IMR-90 (cell line): ENCODE results near the gene HUNK. TPM values are rescaled to one million over a fixed set of nuclear protein-coding genes. Genes with fewer than 3 reads are reported as not detected.

Experiments used
- ATAC-seq: fragments of 200-7000 bp; cut with Tn5 transposase; 2 replicates; pipeline ENCODE4 v1.9.1; 2020; ENCODE audit warnings: low read depth, mild to moderate bottlenecking, moderate library complexity
- BruUV-seq: library from RNA; stranded (reverse); fragments of 400-500 nt; replicated peaks from 2 replicates; lab custom pipeline; 2021; lab: Mats Ljungman, UMichigan
- CTCF ChIA-PET: fragments of 300-600 bp; formaldehyde crosslinking; extraction: SDS; loops from one replicate; lab custom pipeline; 2021; ENCODE audit warnings: antibody characterized with exemption; lab: Yijun Ruan, JAX
- POLR2A ChIA-PET: fragments of 300-600 bp; sonication (Branson Sonifier 250); formaldehyde crosslinking; loops from one replicate; lab custom pipeline; 2022; ENCODE audit warnings: antibody characterized with exemption; ENCODE audit not compliant: unreplicated experiment; lab: Charles Lee
- DNase-seq: peaks from one replicate; pipeline ENCODE4 v3.0.0; 2013
- H2AFZ ChIP-seq: replicated peaks from 2 replicates; pipeline ENCODE3; 2013; ENCODE audit warnings: low read length, mild to moderate bottlenecking; ENCODE audit not compliant: poor library complexity
- H2AK5ac ChIP-seq: 2 replicates; pipeline ENCODE4 v1.6.1; 2013; ENCODE audit warnings: low read depth, low read length, inconsistent platforms
- H2AK9ac ChIP-seq: replicated peaks from 2 replicates; pipeline ENCODE3; 2013; ENCODE audit warnings: mild to moderate bottlenecking, low read depth, low read length, moderate library complexity; ENCODE audit not compliant: poor library complexity
- H2BK120ac ChIP-seq: 2 replicates; pipeline ENCODE4 v1.6.1; 2013; ENCODE audit warnings: low read depth, low read length, inconsistent platforms
- H2BK15ac ChIP-seq: 3 replicates; pipeline ENCODE4 v1.6.1; 2013; ENCODE audit warnings: low read depth, low read length, inconsistent platforms
- H2BK20ac ChIP-seq: 2 replicates; pipeline ENCODE4 v1.6.1; 2013; ENCODE audit warnings: low read depth, mild to moderate bottlenecking, inconsistent platforms, low read length, moderate library complexity
- H2BK5ac ChIP-seq: 2 replicates; pipeline ENCODE4 v1.6.1; 2013; ENCODE audit warnings: mild to moderate bottlenecking, low read depth, low read length, inconsistent platforms; ENCODE audit not compliant: poor library complexity, severe bottlenecking
- H3K14ac ChIP-seq: replicated peaks from 2 replicates; pipeline ENCODE4 v1.6.1; 2013; ENCODE audit warnings: low read depth, low read length, inconsistent platforms
- H3K18ac ChIP-seq: 2 replicates; pipeline ENCODE4 v1.6.1; 2013; ENCODE audit warnings: low read depth, low read length, control low read depth
- H3K23ac ChIP-seq: 2 replicates; pipeline ENCODE4 v1.6.1; 2013; ENCODE audit warnings: low read depth, low read length, inconsistent platforms
- H3K27ac ChIP-seq: 2 replicates; pipeline ENCODE4 v1.5.1; 2013; ENCODE audit warnings: mild to moderate bottlenecking, control low read depth, low read length; ENCODE audit not compliant: insufficient read depth
- H3K27me3 ChIP-seq: 2 replicates; pipeline ENCODE4 v1.6.1; 2013; ENCODE audit warnings: low read length; ENCODE audit not compliant: control insufficient read depth, insufficient read depth
- H3K36me3 ChIP-seq: 2 replicates; pipeline ENCODE4 v1.6.1; 2013; ENCODE audit warnings: low read length, mixed read lengths; ENCODE audit not compliant: control insufficient read depth, insufficient read depth
- H3K4ac ChIP-seq: 2 replicates; pipeline ENCODE4 v1.6.1; 2013; ENCODE audit warnings: low read depth, low read length, inconsistent platforms
- H3K4me1 ChIP-seq: 2 replicates; pipeline ENCODE4 v1.6.1; 2013; ENCODE audit warnings: low read length, mixed read lengths; ENCODE audit not compliant: control insufficient read depth, insufficient read depth
- H3K4me2 ChIP-seq: 2 replicates; pipeline ENCODE4 v1.6.1; 2013; ENCODE audit warnings: low read depth, mild to moderate bottlenecking, control low read depth, low read length, moderate library complexity
- H3K4me3 ChIP-seq: 2 replicates; pipeline ENCODE4 v1.5.1; 2013; ENCODE audit warnings: low read depth, mild to moderate bottlenecking, control low read depth, low read length, moderate library complexity; ENCODE audit not compliant: insufficient read depth
- H3K56ac ChIP-seq: 2 replicates; pipeline ENCODE4 v1.6.1; 2013; ENCODE audit warnings: low read length, inconsistent platforms; ENCODE audit not compliant: insufficient read depth; ENCODE audit errors: extremely low read depth
- H3K79me1 ChIP-seq, 2 experiments: 2 replicates each; pipeline ENCODE4 v1.6.1; 2013; ENCODE audit warnings: low read length in 2 of 2, inconsistent platforms in 1 of 2, low read depth in 1 of 2
- H3K9ac ChIP-seq: 2 replicates; pipeline ENCODE4 v1.6.1; 2013; ENCODE audit warnings: low read depth, low read length, control low read depth
- H3K9me1 ChIP-seq: 2 replicates; pipeline ENCODE4 v1.6.1; 2013; ENCODE audit warnings: low read length, inconsistent platforms; ENCODE audit not compliant: insufficient read depth
- H3K9me3 ChIP-seq: 2 replicates; pipeline ENCODE4 v1.6.1; 2013; ENCODE audit warnings: low read length; ENCODE audit not compliant: control insufficient read depth, insufficient read depth
- H4K20me1 ChIP-seq: 2 replicates; pipeline ENCODE4 v1.6.1; 2013; ENCODE audit warnings: low read length, inconsistent platforms; ENCODE audit not compliant: insufficient read depth
- H4K5ac ChIP-seq: 2 replicates; pipeline ENCODE4 v1.6.1; 2013; ENCODE audit warnings: mild to moderate bottlenecking, low read depth, low read length, control low read depth
- H4K8ac ChIP-seq, 2 experiments: 2 replicates each; pipeline ENCODE4 v1.6.1; 2013; ENCODE audit warnings: low read depth in 2 of 2, low read length in 2 of 2, control low read depth in 1 of 2, inconsistent platforms in 1 of 2
- H4K91ac ChIP-seq: 2 replicates; pipeline ENCODE4 v1.6.1; 2013; ENCODE audit warnings: low read depth, low read length, inconsistent platforms; ENCODE audit not compliant: insufficient read depth
- CEBPB ChIP-seq: IDR thresholded peaks from 2 replicates; pipeline ENCODE4 v1.6.1; 2012; ENCODE audit warnings: low read depth, low read length, improper control_type of control experiment
- CHD1 ChIP-seq: IDR thresholded peaks from 2 replicates; pipeline ENCODE4 v1.6.1; 2012; ENCODE audit warnings: low read depth, low read length, improper control_type of control experiment
- CTCF ChIP-seq: conservative IDR thresholded peaks from 2 replicates; pipeline ENCODE4 v1.5.1; 2012; ENCODE audit warnings: mild to moderate bottlenecking, low read depth, low read length, improper control_type of control experiment
- ELK1 ChIP-seq: fragments of 150-350 bp; IDR thresholded peaks from 2 replicates; pipeline ENCODE4 v1.6.1; 2016; ENCODE audit warnings: low read depth, mild to moderate bottlenecking, low read length, moderate library complexity, borderline replicate concordance
- MXI1 ChIP-seq: IDR thresholded peaks from 2 replicates; pipeline ENCODE4 v1.6.1; 2012; ENCODE audit warnings: low read depth, mild to moderate bottlenecking, low read length, moderate library complexity, borderline replicate concordance
- RFX5 ChIP-seq: IDR thresholded peaks from 2 replicates; pipeline ENCODE4 v1.8.0; 2012; ENCODE audit warnings: low read depth, mild to moderate bottlenecking, low read length, moderate library complexity
- WGBS, 2 experiments: methylation state at CpG; one replicate each; pipeline versions ENCODE4 v1.1.5 to v1.1.7; 2013; ENCODE audit warnings: missing lambda C conversion rate in 2 of 2; ENCODE audit not compliant: insufficient read length in 1 of 2; ENCODE audit errors: extremely low coverage in 2 of 2; 5-methylcytosine and 5-hydroxymethylcytosine counted together
- dilution Hi-C: fragments of 300-500 bp; cut with HindIII; formaldehyde crosslinking; loops from one replicate; pipeline ENCODE4 v1.14.3; 2018; ENCODE audit warnings: low sequenced_read_pairs; ENCODE audit not compliant: unreplicated experiment
- in situ Hi-C: fragments of 300-500 bp; cut with MboI; formaldehyde crosslinking; loops from 3 replicates; pipeline ENCODE4 v1.14.3; 2019; ENCODE audit warnings: low sequenced_read_pairs, inconsistent platforms, mixed read lengths
- intact Hi-C: fragments of 100-400 bp; cut with micrococcal nuclease; formaldehyde crosslinking; loops from 2 replicates; pipeline ENCODE4 v1.10.0; 2022
- polyA plus RNA-seq, 3 experiments: library from polyadenylated mRNA; depleted of rRNA; stranded (reverse); fragments of >200 nt; gene quantifications; 2 replicates each; pipeline ENCODE4 v1.2.3, GENCODE V29; 2012; ENCODE audit warnings: low replicate concordance in 1 of 3
- total RNA-seq: library from RNA; depleted of rRNA; stranded (reverse); fragments of >200 nt; gene quantifications from 2 replicates; pipeline ENCODE4 v1.2.3, GENCODE V29; 2012

HUNK gene
- total and polyA plus RNA-seq, 2 of the 4 experiments (the other 2 are of a cell fraction) = 1.0 to 2.0 TPM

- Histone ChIP-seq H4K5ac (no peak overlapping the region), H3K4me1 (peaks cover 10% of the 10 kb centered on the region), H4K8ac (no peak overlapping the region), H3K9me3 (peaks cover 2% of the 10 kb centered on the region; the same call in 1 of the 2 replicates), H4K20me1 (no peaks in the 10 kb centered on the region), H3K4me3 (no peak overlapping the region), H3K27ac (no peak overlapping the region), H3K4ac (no peak overlapping the region), H2BK120ac (no peak overlapping the region), H3K23ac (no peak overlapping the region), H3K18ac (no peak overlapping the region), H2AK9ac (no peak overlapping the region), H2BK20ac (no peak overlapping the region), H3K9ac (no peak overlapping the region), H2AK5ac (no peak overlapping the region), H3K56ac (no peak overlapping the region), H2BK15ac (no peak overlapping the region), H3K9me1 (peaks cover 6% of the 10 kb centered on the region), H3K14ac (no peak overlapping the region), H3K27me3 (no peaks in the 10 kb centered on the region), H3K4me2 (no peak overlapping the region), H2AFZ (no peak overlapping the region), H4K91ac (no peak overlapping the region), H2BK5ac (no peak overlapping the region), H3K36me3 (no peaks in the 10 kb centered on the region), H3K79me1 (peaks cover 0 to 2% of the 10 kb centered on the region in 2 experiments; a peak in 1 of 4 replicates)
- 95% methylated on average over 9 of the region's 10 CpGs; no CpG with 5 or more reads in 1 of the 2 experiments for WGBS, 2 experiments
- CTCF ChIA-PET = no interaction called here
- dilution Hi-C loops = no loop called here
- intact Hi-C loops = no loop called here
- POLR2A ChIA-PET = no interaction called here
- in situ Hi-C loops = no loop called here
- DNase-seq = no peak
- ATAC-seq = no peak
- BruUV-seq = no TSS peak
- no peak for TF ChIP-seq RFX5
- no peak for TF ChIP-seq CEBPB
- TF ChIP-seq ELK1 = no peak
- TF ChIP-seq CHD1 = no peak
- no peak for TF ChIP-seq CTCF
- no peak for TF ChIP-seq MXI1
Measured at GRCh38 chr21:31922881-31923280, 50.1 kb downstream of the HUNK start.
